ENCODE results near the gene BPIFA1.

- no peak for TF ChIP-seq POLR2AphosphoS5 (IDR thresholded peaks at IDR 0.05; ENCODE audit: insufficient read depth in 1 of 2, low read depth in 1 of 2)
- TF ChIP-seq CTCF (IDR thresholded peaks at IDR 0.05) = no peak
Observed at GRCh38 chr20:33242319-33243100, 6.7 kb downstream of the BPIFA1 start.

Data from vagina (tissue), 2 donors.